HepG2 (cell line): Measurements from ENCODE around the gene LRRC40. TPM values are rescaled to one million over a fixed set of nuclear protein-coding genes. Genes with fewer than 3 reads are reported as not detected.

ENCODE experiments used
- BORCS8-MEF2B ChIP-seq: sonication (generic); formaldehyde crosslinking; IDR thresholded peaks from 2 replicates; pipeline ENCODE4 v1.8.0; 2022; ENCODE audit warnings: mild to moderate bottlenecking, missing genetic modification reagents
- EP300 ChIP-seq, 3 experiments: sonication (generic) in 1 of 3; formaldehyde crosslinking in 1 of 3; IDR thresholded peaks; 2 replicates each; pipeline versions ENCODE4 v1.5.1 to v1.6.1; 2011 to 2020; ENCODE audit warnings: low read depth in 2 of 3, low read length in 2 of 3, borderline replicate concordance in 1 of 3, improper control_type of control experiment in 1 of 3, mild to moderate bottlenecking in 1 of 3, missing genetic modification reagents in 1 of 3, moderate library complexity in 1 of 3
- IRF2 ChIP-seq: IDR thresholded peaks from 2 replicates; pipeline ENCODE4 v1.6.1; 2018; ENCODE audit warnings: missing genetic modification reagents, missing compliant biosample characterization
- JUNB ChIP-seq: sonication (generic); formaldehyde crosslinking; IDR thresholded peaks from 2 replicates; pipeline ENCODE4 v1.8.0; 2022; ENCODE audit warnings: missing genetic modification reagents, mild to moderate bottlenecking, borderline replicate concordance
- KAT7 ChIP-seq: IDR thresholded peaks from 2 replicates; pipeline ENCODE4 v1.6.1; 2018; ENCODE audit warnings: borderline replicate concordance, missing compliant biosample characterization
- KDM5A ChIP-seq: fragments of 200-600 bp; sonication (generic); IDR thresholded peaks from 2 replicates; pipeline ENCODE4 v1.7.0; 2018; ENCODE audit warnings: antibody characterized with exemption, mild to moderate bottlenecking, low read length, borderline replicate concordance
- NFKB2 ChIP-seq: sonication (generic); formaldehyde crosslinking; IDR thresholded peaks from 2 replicates; pipeline ENCODE4 v1.4.0; 2020; ENCODE audit warnings: missing genetic modification reagents, borderline replicate concordance
- POLR2AphosphoS2 ChIP-seq: IDR thresholded peaks from 2 replicates; pipeline ENCODE4 v1.6.1; 2011; ENCODE audit warnings: low read depth, low read length, improper control_type of control experiment
- SIX4 ChIP-seq: sonication (generic); formaldehyde crosslinking; IDR thresholded peaks from 2 replicates; pipeline ENCODE4 v1.4.0; 2020; ENCODE audit warnings: missing genetic modification reagents
- U2AF1 ChIP-seq: fragments of 200-400 bp; formaldehyde crosslinking; optimal IDR thresholded peaks from 2 replicates; pipeline ENCODE3; 2017; ENCODE audit warnings: mild to moderate bottlenecking, low read depth, low read length
- ZBTB42 ChIP-seq: sonication (generic); formaldehyde crosslinking; IDR thresholded peaks from 2 replicates; pipeline ENCODE4 v1.5.0; 2020; ENCODE audit warnings: mild to moderate bottlenecking, missing genetic modification reagents
- ZNF879 ChIP-seq: sonication (generic); formaldehyde crosslinking; IDR thresholded peaks from 2 replicates; pipeline ENCODE4 v1.8.1; 2023; ENCODE audit warnings: missing genetic modification reagents
- ZSCAN12 ChIP-seq: sonication (generic); formaldehyde crosslinking; IDR thresholded peaks from 2 replicates; pipeline ENCODE4 v1.9.0; 2021; ENCODE audit warnings: mild to moderate bottlenecking, missing genetic modification reagents
- polyA plus RNA-seq, 8 experiments: library from polyadenylated mRNA; depleted of rRNA in 3 of 8; stranded (reverse) in 7 of 8; unstranded in 1 of 8; fragments of >200 nt; fragmentation: Illumina TruSeq in 4 of 8; extraction: Trizol in 4 of 8; gene quantifications; 2 replicates each; pipeline versions ENCODE4 v1.2.1 to v1.2.3, GENCODE V29; 2011 to 2016; ENCODE audit warnings: low read depth in 4 of 8, missing spikeins in 1 of 8, mixed read lengths in 1 of 8; ENCODE audit not compliant: insufficient read depth in 1 of 8
- total RNA-seq, 5 experiments: library from RNA; depleted of rRNA; stranded (reverse); fragments of >200 nt; fragmentation: Illumina TruSeq; extraction: Trizol; gene quantifications; 2 replicates each; pipeline ENCODE4 v1.2.3, GENCODE V29; 2016; ENCODE audit warnings: low read depth in 1 of 5
- TF ChIP-seq, protein P1 (sequence below): sonication (generic); formaldehyde crosslinking; conservative IDR thresholded peaks from 2 replicates; pipeline ENCODE4 v1.8.0; 2022; ENCODE audit warnings: low read depth, missing genetic modification reagents
- TF ChIP-seq, protein P2 (sequence below): sonication (generic); formaldehyde crosslinking; conservative IDR thresholded peaks from 2 replicates; pipeline ENCODE4 v1.4.0; 2020; ENCODE audit warnings: missing genetic modification reagents
- TF ChIP-seq, protein P3 (sequence below): sonication (generic); formaldehyde crosslinking; IDR thresholded peaks from 2 replicates; pipeline ENCODE4 v1.9.0; 2021; ENCODE audit warnings: missing genetic modification reagents, mild to moderate bottlenecking, borderline replicate concordance
- TF ChIP-seq, protein P4 (sequence below): IDR thresholded peaks from 2 replicates; pipeline ENCODE4 v1.6.1; 2016; ENCODE audit warnings: low read depth, missing genetic modification reagents, missing compliant biosample characterization
- TF ChIP-seq, protein P5 (sequence below): sonication (generic); formaldehyde crosslinking; IDR thresholded peaks from 2 replicates; pipeline ENCODE4 v1.8.1; 2023; ENCODE audit warnings: mild to moderate bottlenecking, moderate library complexity, missing genetic modification reagents

LRRC40 gene
- total and polyA plus RNA-seq, 2 of the 13 experiments (the other 11 are each of a cell fraction or from before 2014, with no cell fraction given), result 10.3 to 32.7 TPM

DNA sequence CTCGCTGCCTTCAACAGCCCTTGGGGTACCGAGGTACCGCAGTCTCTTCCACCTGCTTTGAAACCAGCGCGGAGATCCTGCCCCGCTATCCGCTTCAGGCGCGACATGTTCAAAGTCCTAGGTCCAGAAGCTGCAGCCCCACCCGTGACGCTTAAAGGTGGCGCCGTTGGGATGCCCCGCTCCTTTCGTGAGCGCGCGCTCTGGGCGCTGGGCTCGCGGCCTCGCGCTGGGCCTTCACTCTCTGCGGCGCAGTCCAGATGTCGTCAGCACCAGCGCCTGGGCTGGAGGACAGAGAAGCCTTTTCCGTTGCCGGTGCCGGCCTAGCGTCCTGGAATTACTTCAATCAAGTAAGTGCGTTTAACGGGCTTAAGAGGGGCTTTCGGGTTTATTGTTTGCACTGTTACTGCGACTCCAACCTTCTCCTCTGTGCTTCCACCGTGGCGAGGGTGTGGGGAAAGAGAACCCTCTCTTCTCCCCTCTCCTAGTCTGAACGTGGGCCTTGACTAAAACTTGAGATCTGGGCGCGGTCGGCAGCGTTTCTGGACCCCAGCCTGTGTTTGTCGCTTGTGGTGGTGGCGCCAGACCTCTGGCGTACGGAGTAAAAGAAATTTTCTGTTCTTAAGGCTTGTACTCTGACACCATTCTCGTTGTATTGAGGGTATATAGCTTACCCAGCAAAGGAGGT, at the start of gene LRRC40 (continued):
- TF ChIP-seq ZBTB42 (CRISPR knock-in tag) (no peak), KAT7 (CRISPR knock-in tag) (peak; percentile 79), ZNF879 (no peak), SIX4 (CRISPR knock-in tag) (no peak), POLR2AphosphoS2 (no peak), ZSCAN12 (CRISPR knock-in tag) (no peak), JUNB (CRISPR knock-in tag) (no peak), NFKB2 (CRISPR knock-in tag) (peak; percentile 81; the same call in 1 of the 2 replicates), BORCS8-MEF2B (CRISPR knock-in tag) (peak; percentile 95), EP300 (IDR thresholded peaks at IDR 0.05; ENCODE audit: low read depth in 2 of 2, low read length in 2 of 2) (peak in 1 of 2 experiments; percentile 37; a peak in 2 of 4 replicates), EP300 (CRISPR knock-in tag; IDR thresholded peaks at IDR 0.05; ENCODE audit: borderline replicate concordance) (no peak), U2AF1 (no peak), KDM5A (peak; percentile 97), IRF2 (peak; percentile 97)
- TF ChIP-seq, protein P1, sequence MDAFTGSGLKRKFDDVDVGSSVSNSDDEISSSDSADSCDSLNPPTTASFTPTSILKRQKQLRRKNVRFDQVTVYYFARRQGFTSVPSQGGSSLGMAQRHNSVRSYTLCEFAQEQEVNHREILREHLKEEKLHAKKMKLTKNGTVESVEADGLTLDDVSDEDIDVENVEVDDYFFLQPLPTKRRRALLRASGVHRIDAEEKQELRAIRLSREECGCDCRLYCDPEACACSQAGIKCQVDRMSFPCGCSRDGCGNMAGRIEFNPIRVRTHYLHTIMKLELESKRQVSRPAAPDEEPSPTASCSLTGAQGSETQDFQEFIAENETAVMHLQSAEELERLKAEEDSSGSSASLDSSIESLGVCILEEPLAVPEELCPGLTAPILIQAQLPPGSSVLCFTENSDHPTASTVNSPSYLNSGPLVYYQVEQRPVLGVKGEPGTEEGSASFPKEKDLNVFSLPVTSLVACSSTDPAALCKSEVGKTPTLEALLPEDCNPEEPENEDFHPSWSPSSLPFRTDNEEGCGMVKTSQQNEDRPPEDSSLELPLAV, result no peak
- TF ChIP-seq, protein P2, sequence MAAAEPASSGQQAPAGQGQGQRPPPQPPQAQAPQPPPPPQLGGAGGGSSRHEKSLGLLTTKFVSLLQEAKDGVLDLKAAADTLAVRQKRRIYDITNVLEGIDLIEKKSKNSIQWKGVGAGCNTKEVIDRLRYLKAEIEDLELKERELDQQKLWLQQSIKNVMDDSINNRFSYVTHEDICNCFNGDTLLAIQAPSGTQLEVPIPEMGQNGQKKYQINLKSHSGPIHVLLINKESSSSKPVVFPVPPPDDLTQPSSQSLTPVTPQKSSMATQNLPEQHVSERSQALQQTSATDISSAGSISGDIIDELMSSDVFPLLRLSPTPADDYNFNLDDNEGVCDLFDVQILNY (CRISPR knock-in tag), result peak; percentile 91
- TF ChIP-seq, protein P3, sequence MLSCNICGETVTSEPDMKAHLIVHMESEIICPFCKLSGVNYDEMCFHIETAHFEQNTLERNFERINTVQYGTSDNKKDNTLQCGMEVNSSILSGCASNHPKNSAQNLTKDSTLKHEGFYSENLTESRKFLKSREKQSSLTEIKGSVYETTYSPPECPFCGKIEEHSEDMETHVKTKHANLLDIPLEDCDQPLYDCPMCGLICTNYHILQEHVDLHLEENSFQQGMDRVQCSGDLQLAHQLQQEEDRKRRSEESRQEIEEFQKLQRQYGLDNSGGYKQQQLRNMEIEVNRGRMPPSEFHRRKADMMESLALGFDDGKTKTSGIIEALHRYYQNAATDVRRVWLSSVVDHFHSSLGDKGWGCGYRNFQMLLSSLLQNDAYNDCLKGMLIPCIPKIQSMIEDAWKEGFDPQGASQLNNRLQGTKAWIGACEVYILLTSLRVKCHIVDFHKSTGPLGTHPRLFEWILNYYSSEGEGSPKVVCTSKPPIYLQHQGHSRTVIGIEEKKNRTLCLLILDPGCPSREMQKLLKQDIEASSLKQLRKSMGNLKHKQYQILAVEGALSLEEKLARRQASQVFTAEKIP (CRISPR knock-in tag), result no peak
- TF ChIP-seq, protein P4, sequence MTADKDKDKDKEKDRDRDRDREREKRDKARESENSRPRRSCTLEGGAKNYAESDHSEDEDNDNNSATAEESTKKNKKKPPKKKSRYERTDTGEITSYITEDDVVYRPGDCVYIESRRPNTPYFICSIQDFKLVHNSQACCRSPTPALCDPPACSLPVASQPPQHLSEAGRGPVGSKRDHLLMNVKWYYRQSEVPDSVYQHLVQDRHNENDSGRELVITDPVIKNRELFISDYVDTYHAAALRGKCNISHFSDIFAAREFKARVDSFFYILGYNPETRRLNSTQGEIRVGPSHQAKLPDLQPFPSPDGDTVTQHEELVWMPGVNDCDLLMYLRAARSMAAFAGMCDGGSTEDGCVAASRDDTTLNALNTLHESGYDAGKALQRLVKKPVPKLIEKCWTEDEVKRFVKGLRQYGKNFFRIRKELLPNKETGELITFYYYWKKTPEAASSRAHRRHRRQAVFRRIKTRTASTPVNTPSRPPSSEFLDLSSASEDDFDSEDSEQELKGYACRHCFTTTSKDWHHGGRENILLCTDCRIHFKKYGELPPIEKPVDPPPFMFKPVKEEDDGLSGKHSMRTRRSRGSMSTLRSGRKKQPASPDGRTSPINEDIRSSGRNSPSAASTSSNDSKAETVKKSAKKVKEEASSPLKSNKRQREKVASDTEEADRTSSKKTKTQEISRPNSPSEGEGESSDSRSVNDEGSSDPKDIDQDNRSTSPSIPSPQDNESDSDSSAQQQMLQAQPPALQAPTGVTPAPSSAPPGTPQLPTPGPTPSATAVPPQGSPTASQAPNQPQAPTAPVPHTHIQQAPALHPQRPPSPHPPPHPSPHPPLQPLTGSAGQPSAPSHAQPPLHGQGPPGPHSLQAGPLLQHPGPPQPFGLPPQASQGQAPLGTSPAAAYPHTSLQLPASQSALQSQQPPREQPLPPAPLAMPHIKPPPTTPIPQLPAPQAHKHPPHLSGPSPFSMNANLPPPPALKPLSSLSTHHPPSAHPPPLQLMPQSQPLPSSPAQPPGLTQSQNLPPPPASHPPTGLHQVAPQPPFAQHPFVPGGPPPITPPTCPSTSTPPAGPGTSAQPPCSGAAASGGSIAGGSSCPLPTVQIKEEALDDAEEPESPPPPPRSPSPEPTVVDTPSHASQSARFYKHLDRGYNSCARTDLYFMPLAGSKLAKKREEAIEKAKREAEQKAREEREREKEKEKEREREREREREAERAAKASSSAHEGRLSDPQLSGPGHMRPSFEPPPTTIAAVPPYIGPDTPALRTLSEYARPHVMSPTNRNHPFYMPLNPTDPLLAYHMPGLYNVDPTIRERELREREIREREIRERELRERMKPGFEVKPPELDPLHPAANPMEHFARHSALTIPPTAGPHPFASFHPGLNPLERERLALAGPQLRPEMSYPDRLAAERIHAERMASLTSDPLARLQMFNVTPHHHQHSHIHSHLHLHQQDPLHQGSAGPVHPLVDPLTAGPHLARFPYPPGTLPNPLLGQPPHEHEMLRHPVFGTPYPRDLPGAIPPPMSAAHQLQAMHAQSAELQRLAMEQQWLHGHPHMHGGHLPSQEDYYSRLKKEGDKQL (CRISPR knock-in tag), result 0 out of 2 replicates have a peak, but pooled peaks have one; percentile 30
- TF ChIP-seq, protein P5, sequence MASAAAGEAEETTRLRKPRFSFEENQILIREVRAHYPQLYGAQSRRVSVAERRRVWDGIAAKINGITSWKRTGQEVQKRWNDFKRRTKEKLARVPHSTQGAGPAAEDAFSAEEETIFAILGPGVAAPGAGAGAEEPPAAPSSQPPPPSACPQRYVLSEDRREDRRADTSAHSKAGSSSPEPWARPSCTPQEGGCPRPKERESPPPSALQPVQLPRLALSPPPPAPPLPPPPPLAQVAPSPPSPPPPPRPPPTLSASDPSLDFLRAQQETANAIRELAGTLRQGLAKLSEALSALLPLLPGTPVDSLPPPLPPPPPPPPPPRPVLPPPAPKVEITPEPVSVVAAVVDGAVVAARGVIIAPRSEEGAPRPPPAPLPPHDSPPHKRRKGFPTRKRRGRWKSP (CRISPR knock-in tag), result peak; percentile 88
